Endothelial cell of umbilical vein (primary cell): ENCODE data around the gene HYI. TPM values are rescaled to one million over a fixed set of nuclear protein-coding genes. Genes with fewer than 3 reads are reported as not detected.

Experiments
- BruUV-seq: library from RNA; stranded (reverse); fragments of 400-500 nt; replicated peaks from 2 replicates; lab custom pipeline; 2021; lab: Mats Ljungman, UMichigan
- CTCF ChIA-PET: fragments of 300-600, 350-600 bp; sonication (Branson Sonifier 250); formaldehyde crosslinking; loops from one replicate; lab custom pipeline; 2021; ENCODE audit warnings: antibody characterized with exemption, inconsistent platforms; lab: Charles Lee
- POLR2A ChIA-PET: fragments of 300-600, 350-600 bp; sonication (Branson Sonifier 250); formaldehyde crosslinking; loops from one replicate; lab custom pipeline; 2021; ENCODE audit warnings: antibody characterized with exemption, inconsistent platforms; lab: Charles Lee
- DNase-seq: peaks from one replicate; pipeline ENCODE4 v3.0.0-alpha.2; 2011; ENCODE audit warnings: low read depth, low spot score
- FAIRE-seq: peaks from 2 replicates; lab custom pipeline; 2011; peaks lifted over from hg19 to GRCh38; lab: Jason Lieb, UNC
- H2AFZ ChIP-seq: 2 replicates; pipeline ENCODE4 v1.6.0; 2012; ENCODE audit warnings: low read depth, low read length, control low read depth, inconsistent platforms
- H3K27ac ChIP-seq: 2 replicates; pipeline ENCODE4 v1.5.1; 2011; ENCODE audit warnings: low read depth, mild to moderate bottlenecking, control low read depth, low read length, moderate library complexity; ENCODE audit not compliant: insufficient read depth
- H3K27me3 ChIP-seq, 2 experiments: 2 replicates each; pipeline versions ENCODE4 v1.6.0 to v1.6.1; 2011; ENCODE audit warnings: low read length in 2 of 2, mixed read lengths in 1 of 2; ENCODE audit not compliant: control insufficient read depth in 2 of 2, insufficient read depth in 2 of 2
- H3K36me3 ChIP-seq, 2 experiments: 2 replicates in 1 of 2; 3 replicates in 1 of 2; pipeline ENCODE4 v1.5.1; 2011; ENCODE audit warnings: low read length in 2 of 2, mild to moderate bottlenecking in 1 of 2, moderate library complexity in 1 of 2; ENCODE audit not compliant: control insufficient read depth in 2 of 2, insufficient read depth in 2 of 2; ENCODE audit errors: extremely low read depth in 1 of 2
- H3K4me1 ChIP-seq: 3 replicates; pipeline ENCODE4 v1.5.1; 2011; ENCODE audit warnings: mild to moderate bottlenecking, low read length; ENCODE audit not compliant: control insufficient read depth, insufficient read depth; ENCODE audit errors: extremely low read depth
- H3K4me2 ChIP-seq: 2 replicates; pipeline ENCODE4 v1.6.1; 2011; ENCODE audit warnings: low read length, control low read depth, mixed read lengths; ENCODE audit not compliant: insufficient read depth
- H3K4me3 ChIP-seq, 3 experiments: fragments of 200-600 bp in 1 of 3; sonication (generic), shearing (Covaris generic) in 1 of 3; replicated peaks in 1 of 3; 2 replicates each; pipeline ENCODE4 v1.5.1; 2011 to 2016; ENCODE audit warnings: control low read depth in 3 of 3, low read length in 3 of 3, mild to moderate bottlenecking in 2 of 3, inconsistent platforms in 1 of 3, low read depth in 1 of 3, moderate library complexity in 1 of 3; ENCODE audit not compliant: insufficient read depth in 1 of 3
- H3K79me2 ChIP-seq: 2 replicates; pipeline ENCODE4 v1.6.0; 2012; ENCODE audit warnings: low read length, inconsistent platforms; ENCODE audit not compliant: control insufficient read depth, insufficient read depth
- H3K9ac ChIP-seq: replicated peaks from 2 replicates; pipeline ENCODE3; 2011; ENCODE audit warnings: low read length, control low read depth; ENCODE audit not compliant: insufficient read depth; ENCODE audit errors: extremely low read depth
- H3K9me1 ChIP-seq: replicated peaks from 3 replicates; pipeline ENCODE4 v1.6.0; 2011; ENCODE audit warnings: mild to moderate bottlenecking, low read length; ENCODE audit not compliant: control insufficient read depth, insufficient read depth; ENCODE audit errors: extremely low read depth
- H3K9me3 ChIP-seq: replicated peaks from 2 replicates; pipeline ENCODE4 v1.5.1; 2012; ENCODE audit warnings: low read length, inconsistent platforms; ENCODE audit not compliant: control insufficient read depth, insufficient read depth
- H4K20me1 ChIP-seq: replicated peaks from 2 replicates; pipeline ENCODE3; 2011; ENCODE audit warnings: mild to moderate bottlenecking, low read length; ENCODE audit not compliant: control insufficient read depth, insufficient read depth; ENCODE audit errors: extremely low read depth
- CTCF ChIP-seq, 2 donors: IDR thresholded peaks; 1 replicate in 1 of 2; 2 replicates in 1 of 2; pipeline ENCODE4 v1.5.1; 2011; ENCODE audit warnings: low read length in 2 of 2, mild to moderate bottlenecking in 2 of 2, moderate library complexity in 2 of 2, control low read depth in 1 of 2, inconsistent platforms in 1 of 2, low read depth in 1 of 2; ENCODE audit not compliant: insufficient read depth in 1 of 2; ENCODE audit errors: extremely low read depth in 1 of 2
- EZH2 ChIP-seq: IDR thresholded peaks from 2 replicates; pipeline ENCODE4 v1.6.1; 2012; ENCODE audit warnings: borderline replicate concordance, low read depth, mild to moderate bottlenecking, moderate library complexity, low read length, inconsistent platforms; ENCODE audit not compliant: severe bottlenecking
- FOS ChIP-seq: IDR thresholded peaks from 2 replicates; pipeline ENCODE4 v1.6.1; 2011; ENCODE audit warnings: mild to moderate bottlenecking, low read length, moderate library complexity, borderline replicate concordance; ENCODE audit not compliant: insufficient read depth
- GATA2 ChIP-seq: IDR thresholded peaks from 2 replicates; pipeline ENCODE4 v1.7.0; 2011; ENCODE audit warnings: low read depth, mild to moderate bottlenecking, moderate library complexity, mixed read lengths, low read length; ENCODE audit not compliant: insufficient read length, insufficient read depth
- JUN ChIP-seq: IDR thresholded peaks from 2 replicates; pipeline ENCODE4 v1.6.1; 2011; ENCODE audit warnings: borderline replicate concordance, low read depth; ENCODE audit not compliant: insufficient read length, insufficient read depth
- MYC ChIP-seq: IDR thresholded peaks from one replicate; pipeline ENCODE4 v1.6.1; 2011; ENCODE audit warnings: mild to moderate bottlenecking, low read depth, low read length
- POLR2A ChIP-seq: IDR thresholded peaks from 2 replicates; pipeline ENCODE4 v1.6.1; 2012; ENCODE audit warnings: low read depth, mild to moderate bottlenecking, control low read depth, low read length
- POLR2AphosphoS5 ChIP-seq: IDR thresholded peaks from 2 replicates; pipeline ENCODE4 v1.6.1; 2012; ENCODE audit warnings: low read depth, mild to moderate bottlenecking, control low read depth, low read length, moderate library complexity; ENCODE audit not compliant: insufficient read depth
- dilution Hi-C: fragments of 300-500 bp; cut with MboI; formaldehyde crosslinking; loops from one replicate; pipeline ENCODE4 v1.15.0; 2019; ENCODE audit warnings: low sequenced_read_pairs; ENCODE audit not compliant: extremely low pct_ligation_motif_present
- intact Hi-C: fragments of 100-400 bp; cut with micrococcal nuclease; formaldehyde crosslinking; loops from one replicate; pipeline ENCODE4 v1.10.0; 2022
- polyA plus RNA-seq, 4 experiments: library from polyadenylated mRNA; depleted of rRNA in 3 of 4; stranded (reverse) in 3 of 4; unstranded in 1 of 4; fragments of >200 nt; gene quantifications; 2 replicates each; pipeline versions ENCODE4 v1.2.1 to v1.2.3, GENCODE V29; 2011 to 2012; ENCODE audit warnings: missing spikeins in 1 of 4
- total RNA-seq: library from RNA; stranded (reverse); gene quantifications from 2 replicates; pipeline ENCODE4 v1.2.3, GENCODE V29; 2021
- TF ChIP-seq, protein P1 (sequence below): IDR thresholded peaks from 2 replicates; pipeline ENCODE4 v1.6.1; 2011; ENCODE audit not compliant: insufficient read depth, insufficient read length

HYI gene
- total and polyA plus RNA-seq, 2 donors (not counting 3 experiments of a cell fraction or from before 2014, with no cell fraction given): 324 to 342 TPM

GRCh38 chr1:43439781-43440180 lies 13.9 kb downstream of the HYI start:
- no peaks in the 10 kb centered on the region for H3K9me3 ChIP-seq
- no peak for DNase-seq
- H3K27ac ChIP-seq: no peak overlapping the region
- H3K9ac ChIP-seq: no peak overlapping the region
- H3K4me3 ChIP-seq: no peak overlapping the region
- dilution Hi-C loops (no loop called here), intact Hi-C loops (loop anchor here (5.0 kb wide), 1 partner anchor 38 kb away; no protein-coding TSS in a partner anchor)
- TF ChIP-seq, protein P1, sequence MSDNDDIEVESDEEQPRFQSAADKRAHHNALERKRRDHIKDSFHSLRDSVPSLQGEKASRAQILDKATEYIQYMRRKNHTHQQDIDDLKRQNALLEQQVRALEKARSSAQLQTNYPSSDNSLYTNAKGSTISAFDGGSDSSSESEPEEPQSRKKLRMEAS: no peak
- TF ChIP-seq EZH2 (no peak), GATA2 (no peak), FOS (no peak), POLR2A (no peak), POLR2AphosphoS5 (no peak), MYC (no peak), CTCF (IDR thresholded peaks at IDR 0.05; ENCODE audit: extremely low read depth in 1 of 2, insufficient read depth in 1 of 2, low read depth in 1 of 2, low read length in 2 of 2) (no peak), JUN (no peak)
- no peaks in the 10 kb centered on the region for H3K4me1 ChIP-seq
- peaks cover 0 to 4% of the 10 kb centered on the region in 2 experiments for H3K36me3 ChIP-seq
- FAIRE-seq: no peak
- no peaks in the 10 kb centered on the region for H4K20me1 ChIP-seq
- no TSS peak for BruUV-seq
- ChIA-PET CTCF (no interaction called here), POLR2A (no interaction called here)
- no peaks in the 10 kb centered on the region for H3K9me1 ChIP-seq
- H3K4me2 ChIP-seq: no peak overlapping the region
- H2AFZ ChIP-seq: no peak overlapping the region
- no peaks in the 10 kb centered on the region for H3K27me3 ChIP-seq
- H3K79me2 ChIP-seq: no peaks in the 10 kb centered on the region
